OCI-LY1 (cell line): ENCODE measurements around the gene SPIB.

Source experiments
- CTCF ChIP-seq: fragments of 200-600 bp; sonication (generic), shearing (Covaris generic); IDR thresholded peaks from 2 replicates; pipeline ENCODE4 v1.5.1; 2017; ENCODE audit warnings: mild to moderate bottlenecking, antibody characterized with exemption, low read length, moderate library complexity, mixed read lengths
- EZH2 ChIP-seq: fragments of 200-600 bp; sonication (generic), shearing (Covaris generic); IDR thresholded peaks from 2 replicates; pipeline ENCODE4 v1.8.0; 2017; ENCODE audit warnings: borderline replicate concordance, mixed run types, mild to moderate bottlenecking, antibody characterized with exemption, low read length, moderate library complexity, mixed read lengths

DNA sequence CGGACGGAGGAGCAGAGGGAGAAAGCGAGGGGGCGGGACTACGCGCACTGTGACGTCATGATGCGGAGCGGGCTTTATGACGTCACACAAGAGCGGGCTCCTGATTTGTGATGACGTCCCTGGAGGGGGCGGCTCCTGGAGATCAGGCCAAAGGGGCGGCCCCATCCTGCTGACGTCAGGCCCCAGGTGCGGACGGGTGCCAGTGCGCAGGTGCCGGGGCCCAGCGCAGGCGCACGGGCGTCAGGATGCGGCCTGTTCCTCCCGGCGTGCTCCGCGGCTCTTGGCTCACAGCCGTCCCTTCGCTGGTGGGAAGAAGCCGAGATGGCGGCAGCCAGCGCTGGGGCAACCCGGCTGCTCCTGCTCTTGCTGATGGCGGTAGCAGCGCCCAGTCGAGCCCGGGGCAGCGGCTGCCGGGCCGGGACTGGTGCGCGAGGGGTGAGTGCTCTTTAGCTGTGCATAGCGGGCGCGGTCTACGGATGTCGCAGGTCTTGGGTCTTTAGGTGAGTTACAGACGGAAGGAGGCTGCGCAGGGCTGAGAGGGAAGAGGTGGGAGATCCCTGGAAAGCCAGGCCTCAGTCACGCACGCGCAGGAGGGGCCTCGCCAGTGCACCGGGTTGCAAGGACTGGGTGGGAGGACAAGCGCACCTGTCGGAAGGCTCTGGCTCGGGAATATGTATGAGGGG is 57.6 kb downstream of the SPIB start, which contains the start of the genes EMC10 and GARIN5A:
- no peak for TF ChIP-seq CTCF
- TF ChIP-seq EZH2, result no peak
